HT1080 (cell line): ENCODE data around the gene CD36. TPM values are rescaled to one million over a fixed set of nuclear protein-coding genes. Genes with fewer than 3 reads are reported as not detected.

Source experiments
- DNase-seq: peaks from one replicate; pipeline ENCODE4 v3.0.0-alpha.2; 2015; ENCODE audit warnings: low read depth
- polyA plus RNA-seq, 2 experiments: library from polyadenylated mRNA; depleted of rRNA; stranded (reverse); fragments of >200 nt; gene quantifications; 2 replicates each; pipeline ENCODE4 v1.2.3, GENCODE V29; 2015
- total RNA-seq: library from RNA; depleted of rRNA; stranded (reverse); fragments of >200 nt; shearing (Covaris generic); gene quantifications from 2 replicates; pipeline ENCODE4 v1.2.3, GENCODE V29; 2014; rRNA removed

Gene CD36
- total RNA-seq = not detected in 2 replicates
- 0.14 TPM in 1 of 2 replicates, not detected in the other for polyA plus RNA-seq (2015; cell fraction: cytosol; rRNA removed)
- not detected in 2 replicates for polyA plus RNA-seq (2015; cell fraction: nucleus; rRNA removed)

GRCh38 chr7:80637911-80638765, at the start of gene CD36:
Gene CD36, plus strand, starts transcription at chr7:80638642. Its CDS starts 8,099 bp downstream, at chr7:80646741.
- no peak for DNase-seq

- DNase-seq = no peak
These were observed 48.8 kb upstream of the CD36 start for GRCh38 chr7:80589631-80590030.

- DNase-seq = no peak
These were observed 46.8 kb upstream of the CD36 start for GRCh38 chr7:80591654-80592053.

- DNase-seq = no peak
These were observed 44.4 kb upstream of the CD36 start for GRCh38 chr7:80593869-80594586.

GRCh38 chr7:80596933-80597517, 41.4 kb upstream of the CD36 start:
- DNase-seq = no peak

GRCh38 chr7:80597875-80598274, 40.6 kb upstream of the CD36 start:
- no peak for DNase-seq

GRCh38 chr7:80600046-80600445, 38.4 kb upstream of the CD36 start:
- no peak for DNase-seq

- DNase-seq = no peak
These were observed 36.4 kb upstream of the CD36 start for GRCh38 chr7:80601999-80602398.

- DNase-seq = no peak
These were observed 34.5 kb upstream of the CD36 start for GRCh38 chr7:80603940-80604339.

- DNase-seq = no peak
These were observed 34.0 kb upstream of the CD36 start for GRCh38 chr7:80604436-80604835.

- no peak for DNase-seq
These were observed 31.3 kb upstream of the CD36 start for GRCh38 chr7:80607136-80607535.

- DNase-seq = no peak
These were observed 30.1 kb upstream of the CD36 start for GRCh38 chr7:80608336-80608735.

- no peak for DNase-seq
These were observed 28.7 kb upstream of the CD36 start for GRCh38 chr7:80609751-80610150.

GRCh38 chr7:80611353-80611752, 27.1 kb upstream of the CD36 start:
- DNase-seq = no peak

- DNase-seq = peak; percentile 12
These were observed 26.7 kb upstream of the CD36 start for GRCh38 chr7:80611779-80612178.

- no peak for DNase-seq
These were observed 25.6 kb upstream of the CD36 start for GRCh38 chr7:80612880-80613279.

- no peak for DNase-seq
These were observed 24.9 kb upstream of the CD36 start for GRCh38 chr7:80613519-80613918.

GRCh38 chr7:80614851-80615271, 23.6 kb upstream of the CD36 start:
- DNase-seq = peak; percentile 28

- no peak for DNase-seq
These were observed 20.3 kb upstream of the CD36 start for GRCh38 chr7:80618096-80618495.

- no peak for DNase-seq
These were observed 18.7 kb upstream of the CD36 start for GRCh38 chr7:80619741-80620140.

- DNase-seq = peak; percentile 55
These were observed 15.9 kb upstream of the CD36 start for GRCh38 chr7:80622541-80622940.
